GM12891 (cell line): ENCODE measurements around the gene LRRC10B.

ENCODE experiments used
- PAX5 ChIP-seq: IDR thresholded peaks from 2 replicates; pipeline ENCODE4 v1.6.1; 2011; ENCODE audit warnings: low read length, moderate library complexity, mild to moderate bottlenecking; ENCODE audit not compliant: insufficient read depth, severe bottlenecking
- POLR2A ChIP-seq: IDR thresholded peaks from 2 replicates; pipeline ENCODE4 v1.6.1; 2011; ENCODE audit warnings: low read depth, low read length, control low read depth
- SPI1 ChIP-seq: IDR thresholded peaks from 2 replicates; pipeline ENCODE4 v1.6.1; 2011; ENCODE audit warnings: low read depth, low read length, control low read depth
- TAF1 ChIP-seq: IDR thresholded peaks from 2 replicates; pipeline ENCODE4 v1.6.1; 2011; ENCODE audit warnings: low read depth, low read length, control low read depth

- no peak for TF ChIP-seq PAX5
- TF ChIP-seq POLR2A: no peak
- no peak for TF ChIP-seq SPI1
- TF ChIP-seq TAF1: no peak
These were observed 24.9 kb downstream of the LRRC10B start for GRCh38 chr11:61533401-61533800.
